T-helper 1 cell (primary cell): ENCODE results near the gene SETD3.

Experiments used
- DNase-seq, 5 donors: peaks; one replicate each; pipeline ENCODE4 v3.0.0-alpha.2; 2012 to 2020

SETD3 gene

GRCh38 chr14:99389174-99389826 lies 91.4 kb downstream of the SETD3 start:
- peak in 2 of 5 donors; percentile 15 to 23 for DNase-seq

- DNase-seq, result no peak
Measured at GRCh38 chr14:99388286-99388685, 92.4 kb downstream of the SETD3 start.

- DNase-seq, result no peak
Measured at GRCh38 chr14:99387880-99388279, 92.8 kb downstream of the SETD3 start.

GRCh38 chr14:99384450-99385417 lies 95.9 kb downstream of the SETD3 start:
- no peak for DNase-seq

GRCh38 chr14:99383472-99384449 lies 96.9 kb downstream of the SETD3 start:
- no peak for DNase-seq

- no peak for DNase-seq
Measured at GRCh38 chr14:99382781-99383471, 97.7 kb downstream of the SETD3 start.

- DNase-seq, result no peak
Measured at GRCh38 chr14:99382071-99382470, 98.6 kb downstream of the SETD3 start.

- no peak for DNase-seq
Measured at GRCh38 chr14:99381688-99382060, 99.0 kb downstream of the SETD3 start.

- no peak for DNase-seq
Measured at GRCh38 chr14:99380991-99381687, 99.5 kb downstream of the SETD3 start.

GRCh38 chr14:99380402-99380801 lies 100.3 kb downstream of the SETD3 start:
- DNase-seq, result no peak

- no peak for DNase-seq
Measured at GRCh38 chr14:99378782-99379214, 101.9 kb downstream of the SETD3 start.

- no peak for DNase-seq
Measured at GRCh38 chr14:99377951-99378350, 102.7 kb downstream of the SETD3 start.

GRCh38 chr14:99374964-99375363 lies 105.7 kb downstream of the SETD3 start:
- no peak for DNase-seq

GRCh38 chr14:99363616-99364290 lies 116.9 kb downstream of the SETD3 start:
- DNase-seq, result no peak

GRCh38 chr14:99363051-99363450 lies 117.6 kb downstream of the SETD3 start:
- DNase-seq, result no peak

GRCh38 chr14:99361596-99362215 lies 119.0 kb downstream of the SETD3 start:
- DNase-seq, result no peak

- no peak for DNase-seq
Measured at GRCh38 chr14:99360774-99361595, 119.7 kb downstream of the SETD3 start.

- DNase-seq, result no peak
Measured at GRCh38 chr14:99359906-99360305, 120.8 kb downstream of the SETD3 start.

- no peak for DNase-seq
Measured at GRCh38 chr14:99357916-99358390, 122.7 kb downstream of the SETD3 start.
